Astrocyte (in vitro differentiated cells and primary cell): ENCODE data around the gene NBEAL1.

Experiments
- EZH2 ChIP-seq: IDR thresholded peaks from 2 replicates; pipeline ENCODE4 v1.6.1; 2012; ENCODE audit warnings: mild to moderate bottlenecking, low read length, inconsistent platforms; ENCODE audit not compliant: insufficient read depth
- TF ChIP-seq, protein P1 (sequence below): IDR thresholded peaks from 2 replicates; pipeline ENCODE4 v1.5.1; 2011; ENCODE audit warnings: low read depth, mild to moderate bottlenecking, inconsistent platforms, low read length, moderate library complexity; ENCODE audit not compliant: insufficient read depth

DNA sequence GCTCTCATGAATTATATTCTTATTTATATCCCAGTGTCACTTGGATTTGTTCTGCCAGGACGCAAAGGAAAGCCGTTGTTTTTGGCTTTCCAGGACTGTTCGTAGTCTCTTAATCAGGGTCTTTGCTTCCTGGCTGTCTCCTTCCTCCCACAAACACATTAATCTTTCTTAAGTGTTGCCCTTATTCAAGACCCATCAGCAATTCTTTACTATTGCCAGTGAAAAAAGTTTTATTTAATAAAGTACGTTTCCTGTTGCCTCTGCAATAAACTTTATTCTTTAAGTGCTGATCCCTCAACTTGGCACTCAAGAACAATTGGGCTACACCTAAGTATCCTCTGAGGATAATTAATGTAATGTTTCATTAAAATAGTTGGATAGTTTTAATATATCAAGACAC lies 155.8 kb downstream of the NBEAL1 start:
- TF ChIP-seq, protein P1, sequence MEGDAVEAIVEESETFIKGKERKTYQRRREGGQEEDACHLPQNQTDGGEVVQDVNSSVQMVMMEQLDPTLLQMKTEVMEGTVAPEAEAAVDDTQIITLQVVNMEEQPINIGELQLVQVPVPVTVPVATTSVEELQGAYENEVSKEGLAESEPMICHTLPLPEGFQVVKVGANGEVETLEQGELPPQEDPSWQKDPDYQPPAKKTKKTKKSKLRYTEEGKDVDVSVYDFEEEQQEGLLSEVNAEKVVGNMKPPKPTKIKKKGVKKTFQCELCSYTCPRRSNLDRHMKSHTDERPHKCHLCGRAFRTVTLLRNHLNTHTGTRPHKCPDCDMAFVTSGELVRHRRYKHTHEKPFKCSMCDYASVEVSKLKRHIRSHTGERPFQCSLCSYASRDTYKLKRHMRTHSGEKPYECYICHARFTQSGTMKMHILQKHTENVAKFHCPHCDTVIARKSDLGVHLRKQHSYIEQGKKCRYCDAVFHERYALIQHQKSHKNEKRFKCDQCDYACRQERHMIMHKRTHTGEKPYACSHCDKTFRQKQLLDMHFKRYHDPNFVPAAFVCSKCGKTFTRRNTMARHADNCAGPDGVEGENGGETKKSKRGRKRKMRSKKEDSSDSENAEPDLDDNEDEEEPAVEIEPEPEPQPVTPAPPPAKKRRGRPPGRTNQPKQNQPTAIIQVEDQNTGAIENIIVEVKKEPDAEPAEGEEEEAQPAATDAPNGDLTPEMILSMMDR: no peak
- no peak for TF ChIP-seq EZH2
